NCI-H1092 treated with DMSO at 0.1 percent for 48 hours (cell line): ENCODE data around the gene GALNT6.

Experiments used
- DNase-seq: peaks from one replicate; lab custom pipeline; 2025; lab: John Stamatoyannopoulos, UW

Gene GALNT6

GRCh38 chr12:51381226-51382079, 9.8 kb downstream of the GALNT6 start:
- no peak for DNase-seq

DNA sequence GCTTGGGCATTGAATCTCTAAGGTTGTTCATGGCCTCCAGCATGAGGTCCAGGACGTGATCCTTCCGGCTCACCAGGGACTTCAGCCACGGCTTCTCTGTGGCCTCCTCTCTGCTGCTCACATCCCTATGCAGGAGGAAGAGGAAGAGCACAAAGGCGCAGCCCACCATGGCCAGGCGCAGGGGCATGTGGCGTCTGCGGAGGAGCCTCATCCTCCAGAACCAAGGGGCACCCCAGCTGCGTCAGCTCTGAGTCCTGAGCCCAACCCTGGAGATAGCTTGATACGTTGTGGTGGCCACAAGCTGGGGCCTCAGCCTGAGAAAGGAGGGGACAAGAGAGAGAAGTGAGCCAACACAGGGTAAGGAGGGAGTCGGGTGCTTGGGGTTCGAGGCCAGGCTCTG, 11.6 kb downstream of the GALNT6 start:
- no peak for DNase-seq

- no peak for DNase-seq
Observed at GRCh38 chr12:51378749-51379148, 12.5 kb downstream of the GALNT6 start.

GRCh38 chr12:51377099-51377984, 13.9 kb downstream of the GALNT6 start:
- peak; percentile 10 for DNase-seq

DNA sequence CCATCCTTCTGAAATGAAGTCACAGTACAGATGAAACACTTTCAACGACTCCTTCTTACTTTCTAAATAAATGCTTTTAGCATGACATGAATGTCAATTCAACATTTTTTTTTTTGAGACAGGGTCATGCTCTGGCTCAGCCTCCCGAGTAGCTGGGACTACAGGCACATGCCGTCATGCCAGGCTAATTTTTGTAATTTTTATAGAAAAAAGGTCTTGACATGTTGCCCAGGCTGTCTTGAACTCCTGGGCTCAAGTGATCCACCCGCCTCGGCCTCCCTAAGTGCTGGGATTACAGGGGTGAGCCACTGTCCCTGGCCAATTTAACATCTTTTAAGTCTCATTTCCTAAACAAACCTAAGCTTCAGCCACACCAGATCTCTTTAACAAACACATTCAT, 16.4 kb downstream of the GALNT6 start:
- no peak for DNase-seq

- DNase-seq, result no peak
Observed at GRCh38 chr12:51374361-51374760, 16.8 kb downstream of the GALNT6 start.

GRCh38 chr12:51373187-51373586, 18.0 kb downstream of the GALNT6 start:
- no peak for DNase-seq

DNA sequence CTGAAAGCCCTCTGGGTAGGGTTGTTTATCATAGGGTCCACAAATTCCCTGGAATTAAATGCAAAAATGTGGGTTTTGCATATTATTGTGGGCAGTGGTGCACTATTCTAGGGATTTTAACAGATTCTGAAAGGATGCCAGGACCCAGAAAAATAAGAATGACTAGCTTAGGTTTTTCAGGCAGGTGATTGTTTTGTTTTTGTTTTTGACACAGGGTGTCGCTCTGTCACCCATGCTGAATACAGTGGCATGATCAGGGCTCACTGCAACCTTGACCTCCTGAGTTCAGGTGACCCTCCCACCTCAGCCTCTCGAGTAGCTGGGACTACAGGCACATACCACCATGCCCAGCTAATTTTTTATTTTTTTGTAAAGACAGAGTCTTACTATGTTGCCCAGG, 19.2 kb downstream of the GALNT6 start:
- DNase-seq, result no peak

DNA sequence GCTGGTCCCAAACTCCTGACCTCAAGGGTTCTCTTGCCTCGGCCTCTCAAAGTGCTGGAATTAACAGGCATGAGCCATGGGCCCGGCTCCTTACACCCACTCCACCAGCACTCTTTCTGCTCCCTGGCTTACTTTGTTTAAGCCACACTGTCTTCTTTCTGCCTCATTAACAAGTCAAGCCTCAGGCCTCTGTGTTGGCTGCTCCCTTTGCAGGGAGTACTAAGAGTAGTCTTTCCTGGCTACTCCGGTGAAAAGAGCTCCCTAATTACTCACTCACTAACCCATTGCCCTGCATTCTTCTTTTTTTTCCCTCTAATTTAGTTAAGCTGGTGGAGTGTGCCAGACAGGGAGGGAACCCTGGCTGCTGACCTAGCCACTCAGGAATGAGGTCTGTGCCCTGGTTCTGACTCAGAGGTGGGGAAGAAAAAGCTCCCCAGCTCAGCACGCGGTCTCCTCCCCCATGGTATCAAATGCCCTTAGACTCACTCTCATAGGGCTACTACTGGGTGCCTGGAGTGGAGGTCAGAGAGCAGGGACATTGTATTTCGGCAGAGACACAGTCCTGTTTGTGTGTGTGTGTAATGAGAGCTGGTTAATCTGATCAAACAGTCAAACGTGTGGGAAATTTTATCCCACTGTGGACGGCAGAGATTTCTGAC, 19.8 kb downstream of the GALNT6 start:
- peak; percentile 22 for DNase-seq

- no peak for DNase-seq
Observed at GRCh38 chr12:51370667-51371066, 20.5 kb downstream of the GALNT6 start.

GRCh38 chr12:51369581-51369980, 21.6 kb downstream of the GALNT6 start:
- DNase-seq, result no peak

GRCh38 chr12:51368640-51369517, 22.3 kb downstream of the GALNT6 start:
- DNase-seq, result no peak

GRCh38 chr12:51365276-51365675, 25.9 kb downstream of the GALNT6 start:
- no peak for DNase-seq

- no peak for DNase-seq
Observed at GRCh38 chr12:51364001-51364400, 27.2 kb downstream of the GALNT6 start.

DNA sequence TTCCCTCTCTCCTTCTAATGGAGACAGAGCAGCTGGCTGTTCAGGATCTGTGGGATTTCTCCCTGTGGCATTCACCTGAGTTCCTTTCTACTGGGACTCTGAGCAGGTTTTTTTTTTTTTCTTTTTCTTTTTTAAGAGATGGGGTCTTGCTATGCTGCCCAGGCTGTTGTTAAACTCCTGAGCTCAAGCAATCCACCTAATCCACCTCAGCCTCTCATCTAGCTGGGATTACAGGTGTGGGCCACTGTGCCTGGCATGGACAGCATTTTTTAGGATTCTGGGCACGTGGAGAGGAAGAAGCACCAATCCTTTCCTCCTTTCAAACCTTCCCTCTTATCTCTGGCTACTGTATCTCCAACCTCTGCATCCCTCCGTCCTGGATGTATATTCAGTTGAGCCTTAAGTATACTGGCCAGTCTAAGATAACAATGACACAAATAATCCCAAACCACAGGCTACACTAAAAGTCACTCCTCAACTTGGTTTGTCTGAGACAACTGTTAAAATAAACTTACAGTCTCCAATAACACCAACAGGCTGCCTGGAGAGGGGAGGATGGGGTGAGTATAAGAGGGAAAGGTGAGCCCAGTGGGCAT, 28.4 kb downstream of the GALNT6 start:
- DNase-seq, result no peak

- no peak for DNase-seq
Observed at GRCh38 chr12:51362307-51362706, 28.9 kb downstream of the GALNT6 start.

DNA sequence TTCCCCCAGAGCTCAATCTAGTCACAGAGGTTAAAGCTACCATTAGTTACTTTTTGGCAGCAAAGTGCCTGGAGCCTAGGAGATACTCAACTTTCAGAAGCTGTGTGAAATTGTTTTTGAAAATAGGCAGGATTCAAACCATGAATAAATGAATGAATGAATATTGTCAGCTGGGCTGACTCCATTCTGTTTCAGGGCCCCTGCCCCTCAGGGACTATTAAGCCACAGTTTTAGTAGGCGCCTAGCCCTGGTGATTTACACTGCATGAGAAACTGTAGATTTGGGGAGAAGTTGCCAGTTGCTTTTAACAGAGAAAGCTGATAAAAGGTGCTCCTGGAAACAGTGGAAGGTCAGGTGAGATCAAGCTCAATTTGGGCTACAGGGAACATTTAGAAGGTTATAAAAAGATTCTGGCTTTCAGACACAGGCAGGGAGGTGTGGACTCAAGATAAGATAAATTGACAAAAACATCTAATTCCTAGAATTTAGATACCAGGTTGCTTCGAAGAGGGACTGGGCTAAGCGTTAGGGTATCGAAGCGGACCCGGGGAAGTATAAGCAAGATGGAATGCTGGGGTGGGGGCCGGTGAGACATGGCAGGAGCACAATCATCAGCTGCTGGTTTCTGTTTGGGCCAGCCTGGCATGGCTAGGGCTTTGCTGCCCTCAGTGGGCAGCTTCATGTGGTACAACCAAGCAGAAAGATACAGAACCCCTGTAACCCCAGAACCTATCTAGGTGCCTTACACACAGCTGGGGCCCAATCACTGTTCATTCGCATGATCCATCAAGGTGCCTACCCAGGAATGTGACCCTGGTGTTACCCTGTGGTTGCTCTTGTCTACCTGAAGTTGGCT, 29.8 kb downstream of the GALNT6 start:
- no peak for DNase-seq

- DNase-seq, result no peak
Observed at GRCh38 chr12:51360315-51360714, 30.9 kb downstream of the GALNT6 start.

DNA sequence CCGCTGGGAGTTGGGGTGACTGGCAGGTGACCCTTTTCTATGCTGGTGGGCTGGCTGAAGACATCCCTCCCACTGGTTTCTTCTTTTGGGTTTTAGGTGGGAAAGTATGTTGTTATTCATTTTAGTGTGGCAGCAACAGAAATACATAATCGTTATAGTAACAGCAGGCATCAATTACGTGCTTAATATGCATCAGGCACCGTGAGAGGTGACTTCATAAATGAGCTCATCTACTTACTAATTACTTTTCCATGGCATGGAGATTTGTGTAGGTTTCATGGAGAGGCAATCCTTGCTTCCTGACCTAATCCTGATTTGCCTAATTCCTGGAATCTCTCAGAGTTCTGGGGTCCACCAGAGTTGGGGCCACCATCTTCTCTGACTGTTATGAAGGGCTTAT, 31.4 kb downstream of the GALNT6 start:
- no peak for DNase-seq

GRCh38 chr12:51358496-51358895, 32.7 kb downstream of the GALNT6 start:
- no peak for DNase-seq
